CD4-positive, alpha-beta T cell treated with Interleukin-6 at 100 ng/mL for 8 hours (primary cell): ENCODE measurements around the gene TUBA1B.

ENCODE experiments used
- DNase-seq: peaks from one replicate; pipeline ENCODE4 v3.0.0-alpha.2; 2020; ENCODE audit warnings: mixed read lengths, low spot score

TUBA1B gene

GRCh38 chr12:49089821-49090773 is 41.1 kb downstream of the TUBA1B start:
- DNase-seq: peak; percentile 11

- DNase-seq: no peak
These were observed 42.3 kb downstream of the TUBA1B start for GRCh38 chr12:49088932-49089330.

- peak; percentile 80 for DNase-seq
These were observed 42.9 kb downstream of the TUBA1B start for GRCh38 chr12:49088150-49088931.

- no peak for DNase-seq
These were observed 45.1 kb downstream of the TUBA1B start for GRCh38 chr12:49086116-49086515.

GRCh38 chr12:49084438-49084837 is 46.8 kb downstream of the TUBA1B start:
- no peak for DNase-seq

GRCh38 chr12:49079793-49080192 is 51.4 kb downstream of the TUBA1B start:
- DNase-seq: no peak
